ENCODE measurements around the gene ZNF784. TPM values are rescaled to one million over a fixed set of nuclear protein-coding genes. Genes with fewer than 3 reads are reported as not detected.

Gene ZNF784
- total and polyA plus RNA-seq, 2 of the 13 experiments (the other 11 are each of a cell fraction or from before 2014, with no cell fraction given): 4.1 to 4.2 TPM

DNA sequence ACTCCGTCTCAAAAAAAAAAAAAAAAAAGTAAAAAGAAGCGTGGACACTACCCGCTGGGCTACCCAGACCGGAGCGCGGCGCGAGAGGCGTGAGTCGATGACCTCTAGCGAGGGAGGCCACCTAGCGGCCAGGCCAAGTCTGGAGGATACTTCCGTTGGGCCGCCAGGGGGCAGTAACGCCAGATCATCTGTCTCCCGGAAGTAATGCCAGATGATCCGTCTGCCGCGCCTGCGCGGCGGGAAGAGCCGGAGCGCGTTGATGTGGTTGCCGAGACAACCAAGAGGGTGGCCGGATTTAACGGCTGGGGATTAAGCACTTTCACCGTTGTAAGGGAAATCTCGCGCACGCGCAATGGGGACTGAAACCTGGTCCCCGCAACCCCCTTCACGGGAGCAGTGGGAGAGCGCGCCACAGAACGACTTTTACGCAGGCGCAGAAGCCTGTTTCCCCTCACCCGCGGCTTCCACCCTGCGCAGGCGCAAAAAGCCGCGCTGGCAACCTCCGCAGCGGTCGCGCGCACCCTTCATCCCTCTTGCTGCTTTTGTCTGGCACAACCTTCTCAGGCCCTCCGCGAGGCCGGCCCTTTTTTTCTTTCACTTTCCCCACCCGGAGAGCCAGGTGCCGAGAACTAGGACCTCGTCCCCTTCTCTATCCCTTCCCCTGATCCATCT lies 29.4 kb upstream of the ZNF784 start (continued):
- peak; percentile 17; the same call in 1 of the 2 replicates for TF ChIP-seq NFKB2 (CRISPR knock-in tag; IDR thresholded peaks at IDR 0.05; ENCODE audit: borderline replicate concordance)
- no peak for TF ChIP-seq ZNF383 (CRISPR knock-in tag; IDR thresholded peaks at IDR 0.05; ENCODE audit: borderline replicate concordance)
- TF ChIP-seq ZNF512B (CRISPR knock-in tag; IDR thresholded peaks at IDR 0.05; ENCODE audit: borderline replicate concordance): no peak
- TF ChIP-seq KLF16 (CRISPR knock-in tag; IDR thresholded peaks at IDR 0.05): peak in 1 of 2 experiments; percentile 72; a peak in 1 of 4 replicates
- TF ChIP-seq RBM39 (IDR thresholded peaks at IDR 0.05; ENCODE audit: low read depth, low read length, poor library complexity, severe bottlenecking): peak; percentile 46
- TF ChIP-seq HIVEP1 (CRISPR knock-in tag; IDR thresholded peaks at IDR 0.05): no peak
- TF ChIP-seq BHLHE40 (IDR thresholded peaks at IDR 0.05; ENCODE audit: low read length): no peak
- TF ChIP-seq NFYB (CRISPR knock-in tag; IDR thresholded peaks at IDR 0.05): no peak
- no peak for TF ChIP-seq ZNF850 (CRISPR knock-in tag; conservative IDR thresholded peaks at IDR 0.05)
- TF ChIP-seq NR2F1 (CRISPR knock-in tag; IDR thresholded peaks at IDR 0.05): peak in 1 of 2 experiments; percentile 57; a peak in 2 of 4 replicates
- peak; percentile 81 for TF ChIP-seq SALL1 (CRISPR knock-in tag; IDR thresholded peaks at IDR 0.05)
- no peak for TF ChIP-seq HES4 (CRISPR knock-in tag; IDR thresholded peaks at IDR 0.05; ENCODE audit: borderline replicate concordance)
- TF ChIP-seq ZBTB49 (CRISPR knock-in tag; IDR thresholded peaks at IDR 0.05; ENCODE audit: borderline replicate concordance): no peak
- TF ChIP-seq FOXM1 (CRISPR knock-in tag; IDR thresholded peaks at IDR 0.05): no peak
- TF ChIP-seq RARG (CRISPR knock-in tag; IDR thresholded peaks at IDR 0.05; ENCODE audit: low read depth): no peak; the same call in 1 of the 2 replicates
- TF ChIP-seq, protein P1, sequence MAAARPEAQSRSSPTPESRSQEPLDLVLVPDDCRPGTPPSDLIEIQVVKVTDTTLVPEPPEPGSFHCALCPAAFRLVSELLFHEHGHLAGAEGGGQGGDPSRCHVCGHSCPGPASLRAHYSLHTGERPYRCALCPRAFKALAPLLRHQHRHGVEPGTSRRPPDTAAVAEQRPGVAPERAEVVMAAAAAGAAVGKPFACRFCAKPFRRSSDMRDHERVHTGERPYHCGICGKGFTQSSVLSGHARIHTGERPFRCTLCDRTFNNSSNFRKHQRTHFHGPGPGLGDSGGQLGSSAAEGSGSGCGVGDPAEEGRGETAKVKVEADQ (CRISPR knock-in tag; IDR thresholded peaks at IDR 0.05; ENCODE audit: borderline replicate concordance): no peak
- no peak; the same call in 1 of the 2 replicates for TF ChIP-seq ZNF782 (CRISPR knock-in tag; IDR thresholded peaks at IDR 0.05; ENCODE audit: borderline replicate concordance)
- peak; percentile 48 for TF ChIP-seq THRA (CRISPR knock-in tag; IDR thresholded peaks at IDR 0.05; ENCODE audit: borderline replicate concordance)
- TF ChIP-seq SAFB2 (CRISPR knock-in tag; IDR thresholded peaks at IDR 0.05; ENCODE audit: borderline replicate concordance, low read depth): no peak
- no peak for TF ChIP-seq MTF2 (CRISPR knock-in tag; IDR thresholded peaks at IDR 0.05; ENCODE audit: borderline replicate concordance)
- no peak for TF ChIP-seq KAT2B (IDR thresholded peaks at IDR 0.05; ENCODE audit: borderline replicate concordance, low read depth, low read length)
- no peak for TF ChIP-seq MBD4 (IDR thresholded peaks at IDR 0.05; ENCODE audit: borderline replicate concordance, low read length)

Data from HepG2 (cell line).